AG08395 (cell line): ENCODE measurements around the gene RHOXF2B.
"Not testable (repeated sequence)": the region's sequence is repeated elsewhere in the genome, so short reads cannot be mapped to it uniquely, and the experiment has no call there.

Experiments
- DNase-seq: peaks from one replicate; pipeline ENCODE4 v3.0.0; 2012; ENCODE audit warnings: mixed read lengths, low spot score

RHOXF2B gene

DNA sequence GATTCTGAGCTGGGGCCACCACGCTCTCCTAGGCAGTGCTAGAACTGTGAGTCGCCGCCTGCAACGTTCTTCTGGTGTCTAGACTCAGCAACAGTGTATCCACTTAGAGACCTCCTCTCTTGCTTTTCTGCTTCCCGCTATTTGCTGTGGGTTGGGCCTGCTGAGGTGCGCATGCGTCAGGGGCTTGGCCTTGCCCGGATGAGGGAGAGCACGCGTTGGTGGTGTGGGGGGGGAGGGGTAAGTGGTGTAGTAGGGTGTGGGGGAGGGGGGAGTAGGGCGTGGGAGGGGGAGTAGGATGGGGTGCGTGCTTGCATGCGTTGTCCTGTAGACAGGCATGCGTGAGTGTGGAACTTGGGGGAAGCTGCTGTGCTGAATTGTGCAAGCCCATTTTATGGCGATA, at the start of gene RHOXF2B:
Gene RHOXF2B, minus strand, starts transcription at position 101 of the 400 bp plus-strand sequence. CDS start 138 bp downstream, outside the sequence.
- not testable (repeated sequence) for DNase-seq

- no peak for DNase-seq
Observed at GRCh38 chrX:120125444-120125843, 48.0 kb upstream of the RHOXF2B start.

DNA sequence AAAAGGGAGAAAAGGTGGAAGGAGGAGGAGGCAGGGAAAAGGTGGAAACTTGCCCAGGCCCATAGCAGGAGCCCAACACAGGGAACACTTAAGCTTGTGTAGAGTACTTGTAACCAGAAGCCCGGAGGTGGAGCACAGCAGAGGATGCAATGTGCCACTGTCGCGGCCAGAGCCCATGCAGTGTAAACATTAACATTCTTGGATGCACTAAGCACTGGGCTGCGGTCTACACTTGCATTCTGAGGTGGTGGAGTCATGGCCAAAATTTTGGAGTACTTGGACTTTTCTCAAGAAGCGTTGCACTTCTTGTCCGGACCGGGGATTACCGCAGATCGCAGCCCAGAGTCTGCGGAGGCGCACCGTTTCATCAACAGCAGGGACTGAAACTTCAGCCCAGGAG, 42.7 kb upstream of the RHOXF2B start:
- DNase-seq = no peak

GRCh38 chrX:120115438-120115963, 38.0 kb upstream of the RHOXF2B start, which contains the start of gene RHOXF1:
RHOXF1 (minus strand) TSS chrX:120115913; CDS start chrX:120115862, 51 bp downstream.
- DNase-seq = no peak

DNA sequence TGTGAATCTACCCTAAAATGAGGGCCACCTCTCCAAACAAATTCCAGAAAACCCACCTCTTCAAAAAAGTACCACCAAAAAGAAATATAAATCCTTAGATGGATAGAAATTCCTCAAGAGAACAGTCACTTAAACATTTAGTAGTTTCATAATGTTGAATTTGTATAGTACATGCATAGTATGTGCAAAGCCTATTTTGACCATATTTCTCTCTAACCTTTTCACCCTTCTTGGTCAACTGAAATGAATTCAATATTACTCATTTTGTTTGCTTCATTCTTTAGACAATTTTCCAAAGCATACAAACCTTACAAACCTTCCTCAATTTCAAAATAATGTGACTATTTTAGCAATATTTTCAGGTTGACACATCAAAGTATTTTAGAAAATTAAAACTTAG, 34.1 kb upstream of the RHOXF2B start:
- no peak for DNase-seq

DNA sequence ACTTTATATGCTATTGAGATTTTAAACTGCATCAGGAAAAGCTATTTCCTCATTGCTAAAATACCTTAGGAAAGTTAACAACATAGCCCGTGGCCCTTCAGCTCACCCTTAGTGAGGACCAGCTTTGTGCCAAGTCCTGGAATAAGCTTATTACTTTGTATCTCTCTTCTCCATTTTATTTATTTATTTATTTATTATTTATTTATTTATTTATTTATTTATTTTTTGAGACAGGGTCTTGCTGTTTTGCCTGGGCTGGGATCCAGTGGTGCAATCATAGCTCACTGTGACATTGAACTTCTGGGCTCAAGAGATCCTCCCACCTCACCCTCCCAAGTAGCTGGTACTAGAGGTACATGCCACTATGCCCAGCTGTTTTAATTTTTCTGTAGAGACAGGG, 31.9 kb upstream of the RHOXF2B start:
- DNase-seq = no peak

DNA sequence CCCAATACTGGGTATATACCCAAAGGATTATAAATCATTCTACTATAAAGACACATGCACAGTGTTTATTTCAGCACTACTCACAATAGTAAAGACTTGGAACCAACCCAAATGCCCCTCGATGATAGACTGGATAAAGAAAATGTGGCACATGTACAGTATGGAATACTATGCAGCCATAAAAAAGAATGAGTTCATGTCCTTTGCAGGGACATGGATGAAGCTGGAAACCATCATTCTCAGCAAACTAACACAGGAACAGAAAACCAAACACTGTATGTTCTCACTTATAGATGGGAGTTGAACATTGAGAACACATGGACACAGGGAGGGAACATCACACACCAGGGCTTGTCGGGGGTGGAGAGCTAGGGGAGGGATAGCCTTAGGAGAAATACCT, 27.2 kb upstream of the RHOXF2B start:
- DNase-seq = not testable (repeated sequence)

GRCh38 chrX:120101057-120101456, 23.6 kb upstream of the RHOXF2B start:
- not testable (repeated sequence) for DNase-seq

DNA sequence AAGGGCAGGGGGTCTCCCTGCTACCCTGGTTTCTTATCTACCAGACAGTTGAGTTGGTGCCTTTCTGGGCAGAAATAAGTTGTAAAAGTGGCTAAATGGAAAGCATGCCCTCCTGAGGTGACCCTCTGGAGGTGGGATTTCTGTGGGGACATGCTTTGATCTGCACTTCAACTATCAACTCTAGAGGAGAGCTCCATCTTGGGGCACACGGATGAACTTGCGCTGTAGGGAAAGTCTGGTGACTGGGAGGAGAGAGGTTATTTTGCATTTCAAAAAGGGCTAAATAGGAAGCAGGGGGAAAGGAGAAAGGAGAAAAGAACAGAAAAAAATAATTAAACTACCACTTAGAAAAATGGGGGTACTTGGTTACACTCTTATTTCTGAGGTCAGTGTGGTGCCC, 12.7 kb upstream of the RHOXF2B start:
- DNase-seq = no peak

- DNase-seq = no peak
Observed at GRCh38 chrX:120087289-120088017, 10.0 kb upstream of the RHOXF2B start.

DNA sequence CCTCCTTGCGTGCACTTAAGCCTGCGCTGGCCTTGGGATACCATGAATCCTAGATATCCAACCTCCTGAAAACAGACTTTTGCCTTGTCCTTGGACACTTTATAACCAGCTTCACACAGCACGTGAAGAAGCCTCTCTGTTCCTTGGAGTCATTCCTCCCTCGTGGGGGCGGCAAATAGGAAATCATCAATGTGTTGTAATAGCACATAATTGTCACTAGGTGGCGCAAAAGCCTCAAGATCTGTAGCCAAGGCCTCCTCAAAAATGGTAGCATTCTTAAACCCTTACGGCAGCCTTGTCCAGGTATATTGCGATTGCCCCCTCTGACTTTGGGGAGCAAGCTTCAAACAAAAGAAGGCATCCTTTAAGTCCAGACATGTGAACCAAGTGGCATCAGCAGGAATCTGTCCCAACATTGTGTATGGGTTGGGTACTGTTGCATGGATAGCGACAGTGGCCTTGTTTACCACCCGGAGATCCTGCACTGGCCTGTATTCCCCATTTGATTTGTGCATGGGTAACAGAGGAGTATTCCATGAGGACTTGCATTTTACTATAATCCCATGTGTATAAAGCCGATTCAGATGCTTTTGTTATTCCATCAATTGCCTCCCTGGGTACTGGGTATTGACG, 8.2 kb upstream of the RHOXF2B start:
- DNase-seq = not testable (repeated sequence)

GRCh38 chrX:120066169-120066568, 11.3 kb downstream of the RHOXF2B start:
- not testable (repeated sequence) for DNase-seq

GRCh38 chrX:120042712-120043111, 34.8 kb downstream of the RHOXF2B start:
- not testable (repeated sequence) for DNase-seq

GRCh38 chrX:120042247-120042646, 35.2 kb downstream of the RHOXF2B start:
- DNase-seq = not testable (repeated sequence)

DNA sequence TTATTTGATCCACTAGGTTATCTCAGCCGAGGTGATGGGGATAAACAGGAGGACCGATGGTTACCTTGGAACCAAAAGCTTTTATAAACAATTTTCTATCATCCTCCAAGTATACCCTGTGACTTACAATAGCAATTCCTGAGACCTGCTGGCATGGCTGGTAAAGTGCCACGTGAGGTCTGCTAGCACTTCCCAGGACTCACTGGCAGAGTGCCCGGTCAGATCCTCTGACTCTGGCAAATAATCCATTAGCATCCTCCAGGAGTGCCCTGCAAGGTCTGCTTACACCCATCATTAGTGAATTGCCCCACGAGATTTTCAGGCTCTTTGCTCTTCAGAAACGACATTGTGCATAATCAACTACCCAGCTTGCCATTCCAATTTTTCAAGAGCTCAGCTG, 37.3 kb downstream of the RHOXF2B start:
- DNase-seq = not testable (repeated sequence)

DNA sequence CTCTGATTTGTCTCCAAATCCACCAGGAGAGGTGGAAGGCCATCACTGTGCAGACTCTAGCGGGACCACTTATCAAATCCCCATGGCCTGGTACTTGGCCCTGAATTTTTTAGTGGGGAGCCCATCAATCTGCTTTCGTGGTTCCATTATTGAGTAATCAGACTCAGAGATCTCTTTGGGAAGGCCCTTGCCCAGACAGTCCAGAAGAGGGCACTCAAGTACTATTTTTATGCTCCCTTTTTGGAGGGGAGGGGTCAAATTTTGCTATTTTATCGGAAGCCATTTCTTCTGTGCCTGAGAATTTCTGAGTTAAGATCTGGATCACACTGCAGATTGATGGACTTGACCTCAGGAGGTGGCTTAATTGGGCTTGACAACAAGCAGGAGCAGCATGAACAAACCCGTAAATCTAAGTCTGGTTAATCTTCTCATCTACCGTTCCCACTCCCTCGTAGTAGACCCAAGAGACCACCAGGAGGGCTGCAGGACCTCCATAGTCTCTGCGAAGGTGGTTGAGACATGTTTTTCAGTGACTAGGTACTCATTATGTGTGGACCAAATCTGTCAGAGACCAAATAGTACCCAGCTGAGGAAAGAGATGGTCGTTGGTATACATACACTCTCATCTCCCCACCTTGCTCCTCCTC, 38.3 kb downstream of the RHOXF2B start:
- not testable (repeated sequence) for DNase-seq

GRCh38 chrX:120036704-120037103, 40.8 kb downstream of the RHOXF2B start:
- no peak for DNase-seq

DNA sequence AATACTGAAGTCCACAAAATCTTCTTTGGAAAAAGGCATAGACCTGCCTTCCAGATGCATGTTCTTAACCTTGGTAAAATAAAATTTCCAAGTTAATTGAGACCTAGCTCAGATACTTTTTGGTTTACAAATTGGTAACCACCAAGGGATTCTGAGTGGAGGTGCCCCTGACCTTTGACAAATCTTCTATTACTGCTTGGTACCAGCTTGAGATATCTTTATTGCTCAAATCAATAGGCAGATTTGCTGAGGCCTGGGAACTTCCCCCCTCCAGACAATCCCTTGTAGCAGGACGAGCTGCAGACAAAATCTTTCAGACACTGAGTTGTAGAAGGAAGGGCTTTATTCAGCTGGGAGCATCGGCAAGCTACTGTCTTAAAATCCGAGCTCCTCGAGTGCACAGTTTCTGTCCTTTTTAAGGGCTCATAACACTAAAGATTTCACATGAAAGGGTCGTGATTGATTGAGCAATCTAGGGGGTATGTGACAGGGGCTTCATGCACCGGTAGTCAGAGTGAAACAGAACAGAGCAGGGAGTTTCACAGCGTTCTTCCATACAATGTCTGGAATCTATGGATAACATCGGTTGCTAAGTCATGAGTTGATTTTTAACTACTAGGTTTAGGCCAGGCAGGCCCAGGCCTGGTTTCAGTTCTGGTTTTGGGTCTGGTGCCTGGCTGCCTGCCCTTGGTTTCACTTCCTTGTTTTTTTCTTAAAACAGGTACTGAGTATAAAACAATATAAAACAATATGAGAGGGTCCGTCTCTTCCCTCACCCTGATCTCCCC, 41.8 kb downstream of the RHOXF2B start:
- DNase-seq = not testable (repeated sequence)

DNA sequence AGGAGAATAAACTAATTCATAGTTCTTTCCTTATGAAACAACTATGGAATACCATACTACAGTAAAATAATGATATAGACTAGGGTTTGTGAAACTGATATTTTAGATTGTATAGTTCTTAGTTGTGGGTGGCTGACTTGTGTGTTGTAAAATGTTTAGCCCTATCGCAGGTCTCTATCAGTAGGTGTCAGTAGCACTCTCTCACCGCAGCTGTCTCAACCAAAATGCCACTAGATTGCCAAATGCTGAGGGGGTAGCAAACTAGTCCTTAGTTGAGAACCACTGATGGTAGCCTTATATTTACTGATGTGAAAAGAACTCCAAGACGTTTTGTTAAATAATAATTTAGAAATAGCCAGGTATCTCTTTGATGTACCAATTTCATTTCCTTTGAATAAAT, 48.1 kb downstream of the RHOXF2B start:
- no peak for DNase-seq

DNA sequence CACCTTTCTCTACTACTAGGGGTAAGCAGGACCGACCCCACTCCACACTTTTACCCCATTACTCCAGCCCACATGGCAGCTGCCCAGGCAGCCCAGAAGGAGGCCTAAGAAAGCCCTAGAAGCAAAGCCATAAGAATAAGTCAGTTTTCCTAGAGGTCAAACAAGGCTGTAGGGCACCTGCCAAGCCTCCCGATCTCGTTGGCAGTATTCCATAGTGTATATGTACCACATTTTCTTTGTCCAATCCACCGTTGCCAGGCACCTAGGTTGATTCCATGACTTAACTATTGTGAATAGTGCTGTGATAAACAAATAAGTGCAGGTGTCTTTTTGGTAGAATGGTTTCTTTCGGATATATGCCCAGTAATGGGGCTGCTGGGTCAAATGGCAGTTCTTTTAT, 54.2 kb downstream of the RHOXF2B start:
- DNase-seq = no peak

DNA sequence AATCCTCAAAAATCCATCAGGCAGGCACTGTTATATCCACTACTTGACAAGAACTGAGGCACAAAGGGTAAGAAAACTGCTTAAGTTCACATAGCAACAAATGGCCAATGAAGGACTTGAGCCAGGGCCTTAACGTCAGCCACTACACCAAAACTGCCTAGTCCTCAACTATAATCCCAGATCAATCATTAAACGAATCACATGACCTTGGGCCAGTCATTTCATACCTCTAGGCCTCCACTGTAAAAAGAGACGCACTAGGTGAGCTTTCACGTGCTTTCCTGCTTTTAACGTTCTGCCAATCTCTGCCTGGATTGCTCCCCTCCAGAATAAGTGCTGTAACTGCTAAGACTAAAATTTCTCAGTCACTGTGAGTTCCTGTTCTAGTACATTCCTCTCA, 54.7 kb downstream of the RHOXF2B start:
- no peak for DNase-seq
